Small intestine (tissue), 7 donors: ENCODE results near the gene BACH2. TPM values are rescaled to one million over a fixed set of nuclear protein-coding genes. Genes with fewer than 3 reads are reported as not detected.
A peak's percentile ranks its signal among the peaks of the same experiment; 100 is the strongest.

Experiments
- DNase-seq, 2 donors: peaks; one replicate each; pipeline versions ENCODE4 v3.0.0 to v3.0.0-alpha.2; 2013
- FAIRE-seq: peaks from 2 replicates; lab custom pipeline; 2012; peaks lifted over from hg19 to GRCh38; lab: Jason Lieb, UNC
- H3K27ac ChIP-seq, 3 donors: one replicate each; pipeline ENCODE4 v1.5.1; 2013; ENCODE audit warnings: low read length in 2 of 3, mild to moderate bottlenecking in 2 of 3, control low read depth in 1 of 3, inconsistent platforms in 1 of 3, low read depth in 1 of 3, moderate library complexity in 1 of 3
- H3K27me3 ChIP-seq, 3 donors: one replicate each; pipeline ENCODE4 v1.6.1; 2013; ENCODE audit warnings: low read length in 3 of 3, inconsistent platforms in 1 of 3; ENCODE audit not compliant: control insufficient read depth in 3 of 3, insufficient read depth in 3 of 3
- H3K36me3 ChIP-seq, 3 donors: one replicate each; pipeline ENCODE4 v1.6.1; 2013; ENCODE audit warnings: low read length in 3 of 3, inconsistent platforms in 1 of 3, low read depth in 1 of 3, mild to moderate bottlenecking in 1 of 3, moderate library complexity in 1 of 3; ENCODE audit not compliant: control insufficient read depth in 3 of 3, insufficient read depth in 2 of 3
- H3K4me1 ChIP-seq, 3 donors: one replicate each; pipeline ENCODE4 v1.6.1; 2013; ENCODE audit warnings: low read length in 2 of 3, inconsistent platforms in 1 of 3, low read depth in 1 of 3, mild to moderate bottlenecking in 1 of 3, moderate library complexity in 1 of 3; ENCODE audit not compliant: control insufficient read depth in 3 of 3, insufficient read depth in 2 of 3
- H3K4me3 ChIP-seq, 3 donors: one replicate each; pipeline ENCODE4 v1.5.1; 2013; ENCODE audit warnings: low read length in 3 of 3, control low read depth in 1 of 3, inconsistent platforms in 1 of 3, low read depth in 1 of 3, mild to moderate bottlenecking in 1 of 3, moderate library complexity in 1 of 3
- H3K9me3 ChIP-seq, 2 donors: one replicate each; pipeline ENCODE4 v1.6.1; 2013; ENCODE audit warnings: low read depth in 1 of 2, low read length in 1 of 2; ENCODE audit not compliant: control insufficient read depth in 2 of 2, insufficient read depth in 1 of 2
- WGBS, 3 donors: extraction: QIAGEN DNeasy Blood & Tissue Kit; methylation state at CpG; one replicate each; pipeline ENCODE4 v1.1.7; 2013; 5-methylcytosine and 5-hydroxymethylcytosine counted together
- polyA plus RNA-seq, 4 donors: library from polyadenylated mRNA; stranded (reverse) in 3 of 4; unstranded in 1 of 4; fragments of 200-250 nt in 3 of 4; fragments of 120-200 nt in 1 of 4; gene quantifications; one replicate each; pipeline versions ENCODE4 v1.2.1 to v1.2.3, GENCODE V29; 2013
- donor health status: healthy with polysubstance abuse.
- donor health status: control.
- donor health status: control.
- donor health status: Bipolar disorder and iron deficiency.
- donor health status: healthy.

The BACH2 gene
- polyA plus RNA-seq, 4 donors = under 0.01 to 1.4 (median 0.67) TPM; not detected in 1

- 48 to 65% (median 55%) methylated on average over 15 of the region's 15 CpGs for WGBS, 3 donors
- Histone ChIP-seq H3K4me1 (no peaks in the 10 kb centered on the region), H3K27ac (no peak overlapping the region), H3K27me3 (no peaks in the 10 kb centered on the region), H3K36me3 (peaks cover 0 to 8% (median 0%) of the 10 kb centered on the region in 3 donors), H3K9me3 (no peaks in the 10 kb centered on the region), H3K4me3 (no peak overlapping the region)
- no peak for DNase-seq
- FAIRE-seq = no peak
Measured at GRCh38 chr6:89951574-89952104, 345.0 kb downstream of the BACH2 start.

DNA sequence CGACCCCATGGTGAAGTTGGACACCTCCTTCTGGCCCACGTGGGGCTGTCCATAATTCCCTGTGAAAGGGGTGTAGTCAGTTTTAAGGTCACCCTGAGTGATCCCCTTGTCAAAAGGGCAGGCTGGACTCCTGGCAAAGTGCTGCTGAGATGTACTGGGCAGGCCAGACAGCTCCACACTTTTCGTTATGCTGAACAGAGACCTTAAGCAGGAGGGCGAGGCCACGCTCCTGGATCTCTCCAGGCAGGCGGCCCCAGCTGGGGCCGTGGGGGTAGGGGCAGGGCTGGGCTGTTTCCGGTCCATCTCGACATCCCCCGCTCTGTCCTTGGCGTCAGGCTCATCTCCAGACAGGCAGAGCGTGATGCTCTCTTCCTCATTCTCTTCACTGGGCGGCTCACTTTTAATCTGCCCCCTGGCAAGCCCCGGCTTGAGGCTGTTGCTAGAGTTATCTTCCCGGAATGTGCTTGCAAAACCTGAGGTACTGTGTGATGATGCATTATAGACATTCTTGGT, 345.7 kb downstream of the BACH2 start:
- Histone ChIP-seq H3K4me3 (no peak overlapping the region), H3K27me3 (no peaks in the 10 kb centered on the region), H3K36me3 (peaks cover 0 to 8% (median 0%) of the 10 kb centered on the region in 3 donors), H3K9me3 (no peaks in the 10 kb centered on the region), H3K4me1 (no peaks in the 10 kb centered on the region), H3K27ac (no peak overlapping the region)
- 83 to 86% (median 86%) methylated on average over 15 of the region's 15 CpGs for WGBS, 3 donors
- no peak for FAIRE-seq
- DNase-seq = no peak

DNA sequence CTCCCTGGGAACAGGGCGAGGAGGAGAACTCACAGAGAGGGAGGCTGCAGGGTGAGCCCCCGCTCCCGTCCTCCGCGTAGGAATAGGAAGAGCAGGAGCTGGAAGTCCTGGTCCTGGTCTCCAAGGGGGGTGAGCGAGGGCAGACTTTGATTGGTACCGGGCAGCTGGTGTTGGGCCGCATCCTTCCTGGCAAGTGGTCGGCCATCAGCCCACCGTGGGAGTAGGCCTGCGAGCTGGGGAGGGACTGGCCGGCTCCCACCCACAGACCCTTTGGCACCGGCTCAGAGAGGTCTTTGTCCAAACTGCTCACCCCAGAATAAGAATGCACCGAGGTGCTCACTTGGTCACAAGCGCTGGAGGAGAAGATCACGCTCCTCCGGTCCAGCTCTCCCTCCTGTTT, 346.2 kb downstream of the BACH2 start:
- no peak for FAIRE-seq
- H3K27ac ChIP-seq = no peak overlapping the region
- H3K36me3 ChIP-seq = peaks cover 0 to 8% (median 0%) of the 10 kb centered on the region in 3 donors
- H3K9me3 ChIP-seq = no peaks in the 10 kb centered on the region
- H3K4me3 ChIP-seq = no peak overlapping the region
- H3K4me1 ChIP-seq = no peaks in the 10 kb centered on the region
- no peaks in the 10 kb centered on the region for H3K27me3 ChIP-seq
- 89 to 95% (median 94%) methylated on average over 17 of the region's 17 CpGs for WGBS, 3 donors
- DNase-seq = no peak

DNA sequence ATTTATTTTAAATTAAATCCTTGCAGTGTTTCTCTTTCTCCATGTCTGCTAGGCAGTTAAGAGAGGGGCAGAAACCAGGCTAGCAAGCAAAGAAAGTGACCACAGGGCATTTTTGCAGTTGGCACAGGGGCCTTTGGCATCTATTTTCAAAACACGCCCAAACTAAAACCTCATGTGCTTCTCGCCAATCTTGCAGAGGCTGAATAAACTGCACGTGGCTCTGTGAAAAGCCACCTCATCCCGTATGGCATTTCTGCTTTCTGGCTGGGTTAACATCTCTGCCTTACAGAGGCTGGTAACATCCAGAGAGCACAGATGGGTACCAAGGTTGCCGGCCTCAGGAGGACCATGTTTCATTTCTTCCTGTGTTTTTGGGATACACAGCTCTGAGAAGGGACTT, 347.8 kb downstream of the BACH2 start:
- H3K27me3 ChIP-seq = no peaks in the 10 kb centered on the region
- no peaks in the 10 kb centered on the region for H3K9me3 ChIP-seq
- peaks cover 0 to 8% (median 0%) of the 10 kb centered on the region in 3 donors for H3K36me3 ChIP-seq
- 82 to 90% (median 83%) methylated on average over 5 of the region's 5 CpGs for WGBS, 3 donors
- no peak overlapping the region for H3K4me3 ChIP-seq
- H3K27ac ChIP-seq = no peak overlapping the region
- no peaks in the 10 kb centered on the region for H3K4me1 ChIP-seq
- DNase-seq = no peak
- no peak for FAIRE-seq

DNA sequence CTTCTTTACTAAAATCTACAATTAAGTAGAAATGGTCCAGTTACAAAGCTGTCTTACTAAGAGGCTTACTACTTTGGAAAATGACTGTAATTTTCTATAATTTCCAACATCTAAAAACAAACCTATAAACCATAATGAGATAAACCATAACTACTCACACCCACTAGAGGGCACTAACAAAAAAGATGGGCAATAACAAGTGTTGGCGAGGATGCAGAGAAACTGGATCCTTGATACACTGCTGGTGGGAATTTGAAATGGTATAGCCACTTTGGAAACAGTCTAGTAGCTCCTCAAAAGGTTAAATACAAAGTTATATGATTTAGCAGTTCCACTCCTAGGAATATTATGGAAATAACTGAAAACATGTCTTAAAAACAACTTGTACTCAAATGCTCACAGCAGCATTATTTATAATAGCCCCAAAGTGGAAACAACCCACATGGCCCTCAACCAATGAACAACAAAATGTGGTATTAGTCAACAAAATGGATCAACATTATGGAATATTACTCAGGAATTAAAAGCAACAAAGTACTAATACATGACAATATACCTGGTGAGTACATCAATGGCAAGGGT, 351.7 kb downstream of the BACH2 start:
- Histone ChIP-seq H3K27ac (no peak overlapping the region), H3K9me3 (no peaks in the 10 kb centered on the region), H3K4me3 (no peak overlapping the region), H3K4me1 (peaks cover 0 to 5% (median 0%) of the 10 kb centered on the region in 3 donors), H3K27me3 (no peaks in the 10 kb centered on the region), H3K36me3 (no peaks in the 10 kb centered on the region)
- peak in 1 of 2 donors; percentile 9 for DNase-seq
- no peak for FAIRE-seq
- 76 to 85% (median 81%) methylated on average over 1 of the region's 1 CpG for WGBS, 3 donors

GRCh38 chr6:89944181-89944755, 352.4 kb downstream of the BACH2 start:
- no peak for DNase-seq
- H3K36me3 ChIP-seq = no peaks in the 10 kb centered on the region
- no peaks in the 10 kb centered on the region for H3K27me3 ChIP-seq
- H3K4me3 ChIP-seq = no peak overlapping the region
- H3K27ac ChIP-seq = no peak overlapping the region
- 79 to 88% (median 80%) methylated on average over 4 of the region's 4 CpGs for WGBS, 3 donors
- FAIRE-seq = no peak
- H3K9me3 ChIP-seq = no peaks in the 10 kb centered on the region
- peaks cover 0 to 5% (median 0%) of the 10 kb centered on the region in 3 donors for H3K4me1 ChIP-seq

DNA sequence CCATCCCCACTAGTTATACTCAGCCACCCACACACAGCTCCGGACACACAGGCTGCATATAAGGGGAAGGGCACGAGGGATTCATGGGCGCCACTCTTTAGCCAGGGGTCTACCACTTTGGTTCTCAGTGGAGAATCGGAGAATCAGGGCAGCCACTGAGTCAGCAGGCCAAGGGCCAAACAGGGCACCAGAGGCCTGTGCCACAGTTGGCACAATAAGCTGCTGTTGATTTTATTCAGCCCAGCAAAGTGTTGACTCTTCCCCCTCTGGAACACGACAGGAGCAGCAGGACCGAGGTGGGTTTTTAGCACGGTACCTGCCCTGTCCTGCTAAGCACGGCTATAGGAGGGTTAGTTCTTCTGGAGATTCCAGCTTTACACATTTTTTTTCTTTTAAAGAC, 354.0 kb downstream of the BACH2 start:
- FAIRE-seq = no peak
- Histone ChIP-seq H3K36me3 (no peaks in the 10 kb centered on the region), H3K4me1 (peaks cover 0 to 5% (median 0%) of the 10 kb centered on the region in 3 donors), H3K27me3 (no peaks in the 10 kb centered on the region), H3K27ac (no peak overlapping the region), H3K4me3 (no peak overlapping the region), H3K9me3 (no peaks in the 10 kb centered on the region)
- no peak for DNase-seq
- WGBS, 3 donors = 94 to 99% (median 97%) methylated on average over 8 of the region's 8 CpGs

- WGBS, 3 donors = 90 to 96% (median 91%) methylated on average over 6 of the region's 6 CpGs
- H3K4me1 ChIP-seq = peaks cover 0 to 5% (median 0%) of the 10 kb centered on the region in 3 donors
- H3K4me3 ChIP-seq = no peak overlapping the region
- H3K27ac ChIP-seq = no peak overlapping the region
- DNase-seq (no peak), FAIRE-seq (no peak)
- no peaks in the 10 kb centered on the region for H3K9me3 ChIP-seq
- no peaks in the 10 kb centered on the region for H3K36me3 ChIP-seq
- no peaks in the 10 kb centered on the region for H3K27me3 ChIP-seq
Measured at GRCh38 chr6:89941763-89942497, 354.7 kb downstream of the BACH2 start.
